Fibroblast of lung (primary cell): ENCODE data around the gene WNT5B. TPM values are rescaled to one million over a fixed set of nuclear protein-coding genes. Genes with fewer than 3 reads are reported as not detected.
A peak's percentile ranks its signal among the peaks of the same experiment; 100 is the strongest.

Source experiments
- DNase-seq, 2 donors: peaks; one replicate each; pipeline versions ENCODE4 v3.0.0 to v3.0.0-alpha.2; 2010; ENCODE audit warnings: low read depth in 2 of 2
- H2AFZ ChIP-seq: 2 replicates; pipeline ENCODE4 v1.5.1; 2012; ENCODE audit warnings: low read length, control low read depth, inconsistent platforms
- H3K27ac ChIP-seq: 2 replicates; pipeline ENCODE4 v1.5.1; 2011; ENCODE audit warnings: low read length, control low read depth; ENCODE audit not compliant: insufficient read depth
- H3K27me3 ChIP-seq: 2 replicates; pipeline ENCODE4 v1.5.1; 2011; ENCODE audit warnings: mild to moderate bottlenecking, low read length; ENCODE audit not compliant: control insufficient read depth, insufficient read depth
- H3K36me3 ChIP-seq: 2 replicates; pipeline ENCODE4 v1.5.1; 2011; ENCODE audit warnings: low read length; ENCODE audit not compliant: control insufficient read depth, insufficient read depth
- H3K4me1 ChIP-seq: 2 replicates; pipeline ENCODE4 v1.5.1; 2011; ENCODE audit warnings: low read length; ENCODE audit not compliant: control insufficient read depth, insufficient read depth; ENCODE audit errors: extremely low read depth
- H3K4me2 ChIP-seq: 2 replicates; pipeline ENCODE4 v1.5.1; 2011; ENCODE audit warnings: low read length, control low read depth; ENCODE audit not compliant: insufficient read depth; ENCODE audit errors: extremely low read depth
- H3K4me3 ChIP-seq, 4 experiments: fragments of 200-600 bp in 1 of 4; sonication (generic) in 1 of 4; replicated peaks in 1 of 4; 2 replicates each; pipeline ENCODE4 v1.5.1; 2011 to 2016; ENCODE audit warnings: low read length in 4 of 4, low read depth in 3 of 4, mild to moderate bottlenecking in 3 of 4, control low read depth in 2 of 4, inconsistent platforms in 1 of 4, mixed read lengths in 1 of 4; ENCODE audit not compliant: insufficient read depth in 1 of 4; ENCODE audit errors: control extremely low read depth in 1 of 4
- H3K79me2 ChIP-seq: 2 replicates; pipeline ENCODE4 v1.5.1; 2012; ENCODE audit warnings: mild to moderate bottlenecking, low read length, inconsistent platforms; ENCODE audit not compliant: control insufficient read depth, insufficient read depth
- H3K9ac ChIP-seq: 2 replicates; pipeline ENCODE4 v1.5.1; 2011; ENCODE audit warnings: mild to moderate bottlenecking, low read length, control low read depth; ENCODE audit not compliant: insufficient read depth
- H3K9me3 ChIP-seq: 2 replicates; pipeline ENCODE4 v1.5.1; 2012; ENCODE audit warnings: low read depth, low read length; ENCODE audit not compliant: control insufficient read depth, insufficient read depth
- H4K20me1 ChIP-seq: 2 replicates; pipeline ENCODE4 v1.5.1; 2011; ENCODE audit warnings: low read length; ENCODE audit not compliant: control insufficient read depth, insufficient read depth; ENCODE audit errors: extremely low read depth
- EZH2 ChIP-seq: IDR thresholded peaks from 2 replicates; pipeline ENCODE4 v1.5.1; 2012; ENCODE audit warnings: low read length, control low read depth, mild to moderate bottlenecking; ENCODE audit errors: missing control alignments
- polyA plus RNA-seq, 2 donors: library from polyadenylated mRNA; depleted of rRNA in 1 of 2; stranded (reverse) in 1 of 2; unstranded in 1 of 2; fragments of >200 nt; gene quantifications; 2 replicates each; pipeline ENCODE4 v1.2.1, GENCODE V29; 2011 to 2012; ENCODE audit warnings: missing spikeins in 1 of 2
- total RNA-seq: library from RNA; depleted of rRNA; stranded (reverse); fragments of >200 nt; gene quantifications from 2 replicates; pipeline ENCODE4 v1.2.1, GENCODE V29; 2014
- TF ChIP-seq, protein P1 (sequence below), 2 donors: IDR thresholded peaks in 1 of 2; conservative IDR thresholded peaks in 1 of 2; 1 replicate in 1 of 2; 2 replicates in 1 of 2; pipeline ENCODE4 v1.5.1; 2011 to 2012; ENCODE audit warnings: low read length in 2 of 2, control low read depth in 1 of 2, inconsistent platforms in 1 of 2, low read depth in 1 of 2, mild to moderate bottlenecking in 1 of 2

The WNT5B gene
- total and polyA plus RNA-seq, 2 donors (not counting 1 experiment from before 2014, with no cell fraction given), result 46.9 to 105 TPM

DNA sequence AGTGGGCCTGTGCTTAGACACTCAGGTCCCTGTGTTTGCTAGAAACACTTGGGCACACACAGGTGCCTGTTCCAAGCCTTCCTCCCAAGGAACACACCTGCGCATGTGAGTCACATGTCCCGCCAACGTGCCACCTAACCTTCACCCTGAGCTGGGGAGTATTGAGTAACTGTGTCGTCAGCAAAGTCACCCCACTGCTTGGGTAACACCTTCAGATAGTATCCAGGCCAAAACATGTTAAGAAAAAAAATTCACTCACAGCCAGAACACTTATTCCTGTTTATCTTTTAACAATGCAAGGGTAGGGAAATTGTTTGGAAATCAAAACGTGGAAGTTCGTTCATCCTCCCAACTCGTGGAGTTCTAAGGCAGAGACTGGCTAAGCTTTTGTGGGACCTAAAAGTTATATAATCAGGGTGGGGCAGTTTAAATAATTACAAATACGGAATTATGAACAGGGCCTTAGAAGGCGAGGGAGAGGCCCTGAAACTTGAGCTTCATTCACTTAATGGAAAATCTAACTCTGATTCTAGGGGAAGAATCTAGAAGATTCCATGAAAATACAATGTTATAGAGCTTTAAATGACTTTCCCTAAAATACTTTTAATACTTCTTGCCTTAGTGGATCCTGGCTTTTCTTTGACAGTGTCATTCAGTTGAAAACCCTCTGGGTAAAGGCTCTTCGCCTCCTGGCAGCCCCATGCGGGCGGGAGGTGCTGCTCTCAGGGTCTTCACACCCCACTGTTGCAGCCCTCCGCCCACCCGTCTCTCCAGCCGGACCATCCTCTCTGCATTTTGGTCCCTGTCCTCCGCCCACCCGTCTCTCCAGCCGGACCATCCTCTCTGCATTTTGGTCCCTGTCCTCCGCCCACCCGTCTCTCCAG lies 31.5 kb downstream of the WNT5B start:
- no peak overlapping the region for H3K4me3 ChIP-seq
- H3K4me2 ChIP-seq, result no peak overlapping the region
- H3K9ac ChIP-seq, result no peak overlapping the region
- no peaks in the 10 kb centered on the region for H3K4me1 ChIP-seq
- no peaks in the 10 kb centered on the region for H3K9me3 ChIP-seq
- TF ChIP-seq, protein P1, sequence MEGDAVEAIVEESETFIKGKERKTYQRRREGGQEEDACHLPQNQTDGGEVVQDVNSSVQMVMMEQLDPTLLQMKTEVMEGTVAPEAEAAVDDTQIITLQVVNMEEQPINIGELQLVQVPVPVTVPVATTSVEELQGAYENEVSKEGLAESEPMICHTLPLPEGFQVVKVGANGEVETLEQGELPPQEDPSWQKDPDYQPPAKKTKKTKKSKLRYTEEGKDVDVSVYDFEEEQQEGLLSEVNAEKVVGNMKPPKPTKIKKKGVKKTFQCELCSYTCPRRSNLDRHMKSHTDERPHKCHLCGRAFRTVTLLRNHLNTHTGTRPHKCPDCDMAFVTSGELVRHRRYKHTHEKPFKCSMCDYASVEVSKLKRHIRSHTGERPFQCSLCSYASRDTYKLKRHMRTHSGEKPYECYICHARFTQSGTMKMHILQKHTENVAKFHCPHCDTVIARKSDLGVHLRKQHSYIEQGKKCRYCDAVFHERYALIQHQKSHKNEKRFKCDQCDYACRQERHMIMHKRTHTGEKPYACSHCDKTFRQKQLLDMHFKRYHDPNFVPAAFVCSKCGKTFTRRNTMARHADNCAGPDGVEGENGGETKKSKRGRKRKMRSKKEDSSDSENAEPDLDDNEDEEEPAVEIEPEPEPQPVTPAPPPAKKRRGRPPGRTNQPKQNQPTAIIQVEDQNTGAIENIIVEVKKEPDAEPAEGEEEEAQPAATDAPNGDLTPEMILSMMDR (conservative IDR thresholded peaks at IDR 0.05 in 1 of 2, IDR thresholded peaks at IDR 0.05 in 1 of 2; ENCODE audit: low read depth in 1 of 2, low read length in 2 of 2), result no peak
- TF ChIP-seq EZH2, result no peak
- no peaks in the 10 kb centered on the region for H3K27me3 ChIP-seq
- no peak overlapping the region for H2AFZ ChIP-seq
- peak in 1 of 2 donors; percentile 29 for DNase-seq
- no peaks in the 10 kb centered on the region for H3K79me2 ChIP-seq
- H3K36me3 ChIP-seq, result no peaks in the 10 kb centered on the region
- H3K27ac ChIP-seq, result no peak overlapping the region
- H4K20me1 ChIP-seq, result no peaks in the 10 kb centered on the region

DNA sequence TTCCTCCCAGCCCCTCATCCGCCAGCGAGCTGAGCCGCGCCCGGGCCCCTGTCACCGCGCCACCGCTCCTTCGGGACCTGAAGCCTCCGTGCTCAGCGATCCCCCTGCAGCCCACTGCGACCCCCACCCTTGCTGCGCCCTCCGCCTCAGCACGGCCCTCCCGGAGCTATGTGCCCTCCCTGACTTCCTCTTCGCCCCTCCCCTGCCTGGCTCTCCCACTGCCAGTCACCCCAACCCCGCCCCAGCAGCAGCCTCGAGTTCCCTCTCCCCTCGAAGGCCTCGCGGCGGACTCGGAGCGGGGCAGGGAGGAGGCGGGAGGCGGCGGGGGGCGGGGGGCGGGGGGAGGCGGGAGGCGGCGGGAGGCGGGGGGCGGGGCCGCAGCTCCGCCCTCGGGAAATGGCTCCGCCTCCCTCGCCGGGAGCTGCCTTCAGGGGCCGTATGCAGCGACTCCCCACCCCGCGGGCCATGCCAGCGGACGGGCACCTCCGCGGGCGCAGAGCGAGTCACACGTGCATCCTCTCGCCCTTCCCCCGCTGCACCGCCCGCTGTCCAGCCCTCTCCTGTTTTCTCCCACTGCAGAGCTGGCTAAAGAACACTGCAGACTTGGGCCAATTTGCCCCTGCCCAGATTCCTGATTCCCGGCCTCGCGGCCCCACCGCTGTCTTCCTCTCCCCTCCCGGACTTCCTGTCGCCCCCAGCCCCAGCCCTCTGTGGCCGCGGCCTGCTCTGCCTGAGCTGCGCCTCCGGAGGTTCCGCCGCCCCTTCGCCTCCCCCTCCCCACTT lies 32.7 kb downstream of the WNT5B start:
- Histone ChIP-seq H2AFZ (no peak overlapping the region), H3K9ac (no peak overlapping the region), H3K4me2 (peak overlapping the region; percentile 72), H3K27ac (no peak overlapping the region), H3K79me2 (no peaks in the 10 kb centered on the region), H3K4me3 (peak overlapping the region in 2 of 4 experiments; percentile 39 to 58), H3K27me3 (no peaks in the 10 kb centered on the region), H3K36me3 (no peaks in the 10 kb centered on the region), H3K4me1 (no peaks in the 10 kb centered on the region), H4K20me1 (no peaks in the 10 kb centered on the region), H3K9me3 (no peaks in the 10 kb centered on the region)
- no peak for TF ChIP-seq EZH2
- TF ChIP-seq, protein P1 (conservative IDR thresholded peaks at IDR 0.05 in 1 of 2, IDR thresholded peaks at IDR 0.05 in 1 of 2; ENCODE audit: low read depth in 1 of 2, low read length in 2 of 2), result no peak
- peak; percentile 79 to 87 for DNase-seq

DNA sequence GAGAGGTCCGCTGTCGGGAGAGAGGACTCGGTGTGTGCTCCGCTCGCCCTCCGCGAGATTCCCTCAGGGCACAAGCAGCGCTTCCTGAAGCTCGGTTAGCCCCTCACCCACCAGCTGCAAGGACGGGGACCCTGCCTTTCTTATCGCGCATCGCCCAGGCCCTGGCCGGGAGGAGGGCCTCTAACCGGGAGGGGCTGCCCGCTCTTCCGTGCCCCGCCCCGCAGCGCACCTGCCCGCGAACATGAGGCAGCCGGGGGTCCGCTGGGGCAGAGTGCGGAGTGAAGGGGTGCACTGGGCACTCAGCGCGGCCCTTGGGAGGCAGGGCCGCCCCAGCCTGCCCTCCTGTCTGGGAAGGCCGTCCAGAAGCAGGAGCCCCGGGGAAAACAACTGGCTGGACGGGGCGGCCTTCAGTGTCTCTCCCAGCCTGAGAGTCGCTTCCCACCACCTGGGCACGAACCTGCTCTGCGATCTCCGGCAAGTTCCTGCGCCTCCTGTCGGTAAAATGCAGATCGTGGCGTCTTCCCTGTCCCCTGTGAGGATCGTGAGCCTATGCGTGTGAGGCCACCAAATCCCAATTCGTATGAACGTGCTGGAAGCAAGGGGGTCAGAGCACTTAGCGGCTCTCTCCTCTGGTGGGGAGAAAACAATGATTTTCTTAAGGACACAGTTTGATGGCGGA lies 33.9 kb downstream of the WNT5B start:
- H3K4me1 ChIP-seq, result no peaks in the 10 kb centered on the region
- no peak overlapping the region for H3K4me3 ChIP-seq
- no peaks in the 10 kb centered on the region for H3K79me2 ChIP-seq
- no peak overlapping the region for H3K27ac ChIP-seq
- TF ChIP-seq, protein P1 (conservative IDR thresholded peaks at IDR 0.05 in 1 of 2, IDR thresholded peaks at IDR 0.05 in 1 of 2; ENCODE audit: low read depth in 1 of 2, low read length in 2 of 2), result peak in 1 of 2 donors; percentile 46
- no peak for TF ChIP-seq EZH2
- DNase-seq, result peak; percentile 22 to 31
- H3K9ac ChIP-seq, result no peak overlapping the region
- no peak overlapping the region for H2AFZ ChIP-seq
- no peaks in the 10 kb centered on the region for H3K27me3 ChIP-seq
- no peaks in the 10 kb centered on the region for H4K20me1 ChIP-seq
- H3K4me2 ChIP-seq, result no peak overlapping the region
- H3K36me3 ChIP-seq, result no peaks in the 10 kb centered on the region
- H3K9me3 ChIP-seq, result no peaks in the 10 kb centered on the region
